GM13976 (cell line): Measurements from ENCODE around the gene TSPAN9.

Experiments
- DNase-seq: peaks from one replicate; pipeline ENCODE4 v3.0.0; 2012; ENCODE audit warnings: low spot score
- in situ Hi-C: fragments of 300-500 bp; cut with MboI; formaldehyde crosslinking; loops from one replicate; pipeline ENCODE4 v1.12.0; 2022; ENCODE audit warnings: low sequenced_read_pairs, mixed read lengths, inconsistent platforms; ENCODE audit not compliant: unreplicated experiment
- TF ChIP-seq, protein P1 (sequence below): IDR thresholded peaks from 2 replicates; pipeline ENCODE4 v1.5.1; 2012; ENCODE audit warnings: borderline replicate concordance, mild to moderate bottlenecking; ENCODE audit not compliant: insufficient read depth; ENCODE audit errors: extremely low read depth, missing control alignments, control extremely low read depth

Gene TSPAN9

DNA sequence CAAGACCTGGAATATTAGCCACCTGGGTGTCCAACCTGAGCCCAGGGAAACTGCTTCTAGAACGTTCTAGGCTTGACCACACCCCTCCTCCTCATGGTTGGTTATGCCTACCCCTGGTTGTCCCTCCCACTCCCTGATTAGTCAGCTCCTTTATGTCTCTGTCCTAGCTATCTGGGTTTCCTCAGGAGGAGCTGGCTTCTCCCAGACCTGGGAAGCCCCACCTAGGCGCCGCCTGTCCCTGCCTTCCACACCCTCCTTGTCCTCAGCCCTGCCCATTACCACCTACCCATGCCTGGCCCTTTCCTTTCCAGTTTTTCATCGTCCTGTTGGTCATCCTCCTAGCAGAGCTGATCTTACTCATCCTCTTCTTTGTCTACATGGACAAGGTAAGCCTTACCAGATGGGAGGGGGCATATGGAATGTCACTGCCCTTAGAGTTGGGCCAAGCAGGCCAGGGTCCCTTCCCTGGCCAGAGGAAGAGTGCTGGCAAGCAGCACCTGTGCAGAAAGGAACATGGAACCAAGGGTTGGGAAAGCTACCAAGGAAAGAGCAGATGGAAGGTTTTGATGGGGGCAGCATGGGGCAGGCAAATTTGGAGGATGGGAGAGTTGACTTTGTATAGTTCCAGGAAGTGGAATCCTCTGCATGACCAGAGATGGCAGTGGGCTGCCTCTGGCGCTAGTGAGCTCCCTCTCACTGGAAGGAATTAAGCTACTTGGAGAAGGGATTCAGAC, 201.7 kb downstream of the TSPAN9 start:
- DNase-seq = no peak
- TF ChIP-seq, protein P1, sequence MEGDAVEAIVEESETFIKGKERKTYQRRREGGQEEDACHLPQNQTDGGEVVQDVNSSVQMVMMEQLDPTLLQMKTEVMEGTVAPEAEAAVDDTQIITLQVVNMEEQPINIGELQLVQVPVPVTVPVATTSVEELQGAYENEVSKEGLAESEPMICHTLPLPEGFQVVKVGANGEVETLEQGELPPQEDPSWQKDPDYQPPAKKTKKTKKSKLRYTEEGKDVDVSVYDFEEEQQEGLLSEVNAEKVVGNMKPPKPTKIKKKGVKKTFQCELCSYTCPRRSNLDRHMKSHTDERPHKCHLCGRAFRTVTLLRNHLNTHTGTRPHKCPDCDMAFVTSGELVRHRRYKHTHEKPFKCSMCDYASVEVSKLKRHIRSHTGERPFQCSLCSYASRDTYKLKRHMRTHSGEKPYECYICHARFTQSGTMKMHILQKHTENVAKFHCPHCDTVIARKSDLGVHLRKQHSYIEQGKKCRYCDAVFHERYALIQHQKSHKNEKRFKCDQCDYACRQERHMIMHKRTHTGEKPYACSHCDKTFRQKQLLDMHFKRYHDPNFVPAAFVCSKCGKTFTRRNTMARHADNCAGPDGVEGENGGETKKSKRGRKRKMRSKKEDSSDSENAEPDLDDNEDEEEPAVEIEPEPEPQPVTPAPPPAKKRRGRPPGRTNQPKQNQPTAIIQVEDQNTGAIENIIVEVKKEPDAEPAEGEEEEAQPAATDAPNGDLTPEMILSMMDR = no peak
- in situ Hi-C loops = loop anchor here (10.0 kb wide), 1 partner anchor 144 kb away; no protein-coding TSS in a partner anchor

DNA sequence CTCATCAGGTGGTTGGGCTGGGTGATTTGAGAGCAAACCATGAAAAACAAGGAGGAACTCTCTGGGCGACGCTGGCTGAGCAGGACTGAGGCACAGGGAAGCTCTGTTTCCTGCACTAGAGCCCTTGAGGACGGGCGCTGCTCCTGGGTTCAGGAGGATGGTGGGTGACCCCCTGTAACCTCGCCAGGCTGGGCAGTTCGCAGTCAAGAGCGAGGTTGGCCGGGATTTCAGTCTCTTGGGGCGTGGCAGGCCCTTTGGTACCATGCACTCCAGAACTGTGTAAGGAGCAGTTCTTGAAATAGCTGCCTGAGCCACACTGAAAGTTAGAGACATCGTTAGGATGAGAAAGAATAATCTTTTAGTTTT, 202.2 kb downstream of the TSPAN9 start:
- in situ Hi-C loops = loop anchor here (10.0 kb wide), 1 partner anchor 145 kb away; no protein-coding TSS in a partner anchor
- no peak for DNase-seq
- TF ChIP-seq, protein P1 = no peak

DNA sequence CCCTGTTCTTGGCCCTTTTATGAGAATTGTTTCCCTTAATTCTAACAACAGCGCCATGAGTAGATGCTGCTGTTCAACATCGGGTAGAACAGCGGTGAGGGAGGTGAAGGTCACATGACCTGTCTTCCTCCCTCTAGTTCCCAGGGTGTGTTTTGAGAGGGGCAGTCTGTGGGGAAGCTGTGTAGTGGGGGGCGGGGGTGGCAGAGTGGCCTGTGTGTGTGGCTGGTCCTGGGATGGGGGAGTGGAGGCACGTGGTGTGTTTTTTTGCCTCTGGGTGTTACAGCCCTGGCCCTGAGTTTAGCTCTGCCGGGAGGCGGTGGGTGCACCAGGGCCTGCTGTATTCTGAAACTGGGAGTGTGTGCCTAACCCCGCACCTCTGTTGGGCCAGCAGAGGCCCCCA, 202.7 kb downstream of the TSPAN9 start:
- TF ChIP-seq, protein P1 = no peak
- DNase-seq = no peak
- in situ Hi-C loops = loop anchor here (10.0 kb wide), 1 partner anchor 145 kb away; no protein-coding TSS in a partner anchor

DNA sequence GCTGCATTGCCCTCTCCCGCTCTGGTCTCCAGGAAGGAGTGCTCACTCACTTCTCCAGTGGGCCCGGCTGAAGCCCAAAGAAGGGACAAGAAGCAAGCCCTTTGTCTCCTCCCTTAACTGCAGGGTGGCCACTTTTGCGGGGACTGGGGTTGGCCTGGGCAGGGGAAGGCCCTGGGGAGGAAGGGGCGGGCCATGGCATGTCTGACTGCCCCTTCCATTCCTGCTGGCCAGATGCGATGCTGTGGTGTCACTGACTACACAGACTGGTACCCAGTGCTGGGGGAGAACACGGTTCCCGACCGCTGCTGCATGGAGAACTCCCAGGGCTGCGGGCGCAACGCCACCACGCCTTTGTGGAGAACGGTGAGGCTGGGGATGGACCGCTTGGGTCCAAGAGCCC, 203.8 kb downstream of the TSPAN9 start:
- DNase-seq = no peak
- in situ Hi-C loops = no loop called here
- TF ChIP-seq, protein P1 = no peak

DNA sequence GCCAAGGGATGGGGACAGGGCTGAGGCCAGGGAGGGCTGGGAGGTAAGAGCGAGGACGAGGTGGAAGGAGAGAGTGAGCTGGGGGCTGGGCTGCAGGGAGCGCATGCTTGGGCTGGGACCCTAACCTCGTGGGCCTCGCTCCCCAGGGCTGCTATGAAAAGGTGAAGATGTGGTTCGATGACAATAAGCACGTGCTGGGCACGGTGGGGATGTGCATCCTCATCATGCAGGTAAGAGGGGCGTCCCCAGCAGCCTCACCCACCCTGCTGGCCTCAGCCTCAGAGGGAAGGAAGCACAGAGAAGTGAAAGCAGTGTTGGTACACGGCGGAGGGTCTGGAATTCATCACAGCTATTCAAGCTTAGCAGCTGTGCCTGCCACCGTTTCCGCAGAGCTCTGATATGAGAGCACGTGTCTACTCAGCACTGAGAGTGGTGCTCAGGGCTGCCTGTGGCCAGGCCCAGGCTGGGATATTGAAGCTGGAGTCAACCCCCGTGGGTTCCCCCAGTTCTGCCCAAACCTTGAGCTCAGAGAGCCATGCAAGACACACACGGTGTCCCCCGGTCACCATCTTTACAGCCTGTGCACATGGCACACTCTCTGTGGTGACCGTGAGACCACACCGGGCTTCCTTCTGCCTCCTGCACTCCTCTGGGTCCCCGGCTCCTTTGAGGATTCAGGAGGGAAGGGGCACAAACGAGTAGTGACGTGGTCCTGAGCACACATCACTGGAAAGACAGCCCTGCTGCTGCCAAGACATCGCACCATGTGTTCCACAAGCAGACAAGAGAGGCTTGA, 204.6 kb downstream of the TSPAN9 start:
- in situ Hi-C loops = no loop called here
- no peak for DNase-seq

DNA sequence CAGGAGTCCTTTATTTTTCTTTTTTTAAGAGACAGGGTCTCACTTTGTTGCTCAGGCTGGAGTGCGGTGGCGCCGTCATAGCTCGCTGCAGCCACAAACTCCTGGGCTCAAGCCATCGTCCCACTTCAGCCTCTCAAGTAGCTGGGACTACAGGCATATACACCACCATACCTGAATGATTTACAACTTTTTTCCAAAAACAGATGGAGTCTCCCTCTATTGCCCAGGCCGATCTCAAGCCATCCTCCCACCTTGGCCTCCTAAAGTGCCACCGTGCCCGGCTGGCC, 205.1 kb downstream of the TSPAN9 start:
- in situ Hi-C loops = no loop called here
- no peak for DNase-seq
- TF ChIP-seq, protein P1 = no peak

More for the DNA sequence above, 204.6 kb downstream of the TSPAN9 start:
- TF ChIP-seq, protein P1 = no peak
